ENCODE results near the gene SH2B2.

SH2B2 gene

GRCh38 chr7:102282465-102283362 is 4.0 kb upstream of the SH2B2 start:
- H3K4me3 ChIP-seq (ENCODE audit: low read depth, low read length), result no peak overlapping the region
- TF ChIP-seq, protein P1, sequence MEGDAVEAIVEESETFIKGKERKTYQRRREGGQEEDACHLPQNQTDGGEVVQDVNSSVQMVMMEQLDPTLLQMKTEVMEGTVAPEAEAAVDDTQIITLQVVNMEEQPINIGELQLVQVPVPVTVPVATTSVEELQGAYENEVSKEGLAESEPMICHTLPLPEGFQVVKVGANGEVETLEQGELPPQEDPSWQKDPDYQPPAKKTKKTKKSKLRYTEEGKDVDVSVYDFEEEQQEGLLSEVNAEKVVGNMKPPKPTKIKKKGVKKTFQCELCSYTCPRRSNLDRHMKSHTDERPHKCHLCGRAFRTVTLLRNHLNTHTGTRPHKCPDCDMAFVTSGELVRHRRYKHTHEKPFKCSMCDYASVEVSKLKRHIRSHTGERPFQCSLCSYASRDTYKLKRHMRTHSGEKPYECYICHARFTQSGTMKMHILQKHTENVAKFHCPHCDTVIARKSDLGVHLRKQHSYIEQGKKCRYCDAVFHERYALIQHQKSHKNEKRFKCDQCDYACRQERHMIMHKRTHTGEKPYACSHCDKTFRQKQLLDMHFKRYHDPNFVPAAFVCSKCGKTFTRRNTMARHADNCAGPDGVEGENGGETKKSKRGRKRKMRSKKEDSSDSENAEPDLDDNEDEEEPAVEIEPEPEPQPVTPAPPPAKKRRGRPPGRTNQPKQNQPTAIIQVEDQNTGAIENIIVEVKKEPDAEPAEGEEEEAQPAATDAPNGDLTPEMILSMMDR (conservative IDR thresholded peaks at IDR 0.05; ENCODE audit: low read depth, low read length), result no peak
- DNase-seq (ENCODE audit: low read depth), result no peak

DNA sequence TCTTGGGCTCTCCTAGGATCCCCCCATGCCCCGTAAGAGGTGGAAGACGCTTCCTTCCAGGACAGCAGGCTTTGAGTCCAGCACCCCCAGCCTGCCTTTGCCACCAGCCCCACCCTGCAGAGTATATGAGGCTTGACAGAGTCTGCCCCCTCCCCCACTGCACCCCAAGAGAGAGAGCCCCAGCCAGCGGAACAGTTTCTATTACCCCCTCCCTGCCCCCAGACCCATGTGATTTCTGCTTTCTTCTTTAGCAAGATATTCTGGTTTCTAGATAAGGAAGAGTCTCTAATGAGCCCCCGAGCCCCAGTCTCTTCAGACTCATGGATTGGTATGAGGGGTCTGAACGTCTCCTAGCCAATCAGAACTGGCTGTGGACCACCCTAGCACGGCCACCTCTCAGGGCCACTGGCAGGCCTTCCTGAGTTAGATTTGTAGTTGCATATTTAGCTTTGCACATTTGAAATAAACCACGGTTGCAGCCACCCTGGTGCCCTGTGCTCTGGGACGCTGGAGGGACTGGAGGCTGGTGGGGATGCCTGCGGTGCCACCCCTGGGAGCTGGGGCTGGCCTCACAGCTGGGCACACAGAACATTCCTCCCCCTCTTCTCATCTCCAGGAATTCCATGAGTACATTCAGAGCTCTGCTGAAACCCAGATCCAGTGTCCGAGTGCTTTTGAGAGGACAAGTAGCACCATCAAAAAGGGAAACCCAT is 3.0 kb upstream of the SH2B2 start:
- no peak for DNase-seq (ENCODE audit: low read depth)
- TF ChIP-seq, protein P1 (conservative IDR thresholded peaks at IDR 0.05; ENCODE audit: low read depth, low read length), result no peak

GRCh38 chr7:102284399-102284798 is 2.3 kb upstream of the SH2B2 start:
- H3K4me3 ChIP-seq (ENCODE audit: low read depth, low read length), result no peak overlapping the region
- TF ChIP-seq, protein P1 (conservative IDR thresholded peaks at IDR 0.05; ENCODE audit: low read depth, low read length), result no peak
- DNase-seq (ENCODE audit: low read depth), result no peak

More for the DNA sequence above, 3.0 kb upstream of the SH2B2 start:
- H3K4me3 ChIP-seq (ENCODE audit: low read depth, low read length), result no peak overlapping the region

- no peak for DNase-seq (ENCODE audit: low read depth)
- H3K4me3 ChIP-seq (ENCODE audit: low read depth, low read length), result no peak overlapping the region
- TF ChIP-seq, protein P1 (conservative IDR thresholded peaks at IDR 0.05; ENCODE audit: low read depth, low read length), result no peak
These were observed 1.7 kb upstream of the SH2B2 start for GRCh38 chr7:102284891-102285539.

DNA sequence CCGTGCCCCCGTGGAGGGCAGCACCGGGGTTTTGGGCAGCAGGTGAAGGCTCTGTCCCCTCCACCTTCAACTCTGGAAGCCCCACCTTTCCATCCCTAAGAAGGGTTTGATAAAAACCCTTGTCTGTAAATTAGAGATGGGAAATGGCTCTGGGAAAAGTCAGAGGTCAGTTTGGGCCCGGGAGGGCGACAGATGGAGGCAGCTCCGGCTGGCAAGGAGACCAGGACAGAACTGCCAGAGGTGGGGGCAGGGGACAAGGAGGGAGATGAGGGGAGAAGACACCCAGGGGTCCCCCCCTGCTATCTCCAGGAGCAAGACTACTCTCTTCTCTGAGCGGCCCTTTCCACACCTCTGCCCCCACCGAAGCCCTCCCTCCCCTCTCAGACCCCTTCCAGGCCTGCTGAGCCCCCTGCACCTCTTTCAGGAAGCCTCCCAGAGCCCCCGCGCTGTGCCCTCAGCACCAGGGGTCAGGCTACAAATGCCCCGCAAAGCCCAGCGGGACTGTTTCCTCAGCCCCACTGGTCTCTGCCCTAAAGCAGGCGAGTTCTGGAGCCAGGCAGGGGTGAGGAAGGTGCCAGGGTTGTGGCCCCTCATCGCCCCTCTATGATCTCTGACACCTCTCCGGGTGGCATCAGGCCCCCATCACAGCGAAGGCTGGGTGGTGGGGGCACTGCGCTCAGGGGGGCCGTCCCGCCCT is 980 bp upstream of the SH2B2 start:
- TF ChIP-seq, protein P1 (conservative IDR thresholded peaks at IDR 0.05; ENCODE audit: low read depth, low read length), result no peak
- no peak for DNase-seq (ENCODE audit: low read depth)
- H3K4me3 ChIP-seq (ENCODE audit: low read depth, low read length), result peak overlapping the region; percentile 63

DNA sequence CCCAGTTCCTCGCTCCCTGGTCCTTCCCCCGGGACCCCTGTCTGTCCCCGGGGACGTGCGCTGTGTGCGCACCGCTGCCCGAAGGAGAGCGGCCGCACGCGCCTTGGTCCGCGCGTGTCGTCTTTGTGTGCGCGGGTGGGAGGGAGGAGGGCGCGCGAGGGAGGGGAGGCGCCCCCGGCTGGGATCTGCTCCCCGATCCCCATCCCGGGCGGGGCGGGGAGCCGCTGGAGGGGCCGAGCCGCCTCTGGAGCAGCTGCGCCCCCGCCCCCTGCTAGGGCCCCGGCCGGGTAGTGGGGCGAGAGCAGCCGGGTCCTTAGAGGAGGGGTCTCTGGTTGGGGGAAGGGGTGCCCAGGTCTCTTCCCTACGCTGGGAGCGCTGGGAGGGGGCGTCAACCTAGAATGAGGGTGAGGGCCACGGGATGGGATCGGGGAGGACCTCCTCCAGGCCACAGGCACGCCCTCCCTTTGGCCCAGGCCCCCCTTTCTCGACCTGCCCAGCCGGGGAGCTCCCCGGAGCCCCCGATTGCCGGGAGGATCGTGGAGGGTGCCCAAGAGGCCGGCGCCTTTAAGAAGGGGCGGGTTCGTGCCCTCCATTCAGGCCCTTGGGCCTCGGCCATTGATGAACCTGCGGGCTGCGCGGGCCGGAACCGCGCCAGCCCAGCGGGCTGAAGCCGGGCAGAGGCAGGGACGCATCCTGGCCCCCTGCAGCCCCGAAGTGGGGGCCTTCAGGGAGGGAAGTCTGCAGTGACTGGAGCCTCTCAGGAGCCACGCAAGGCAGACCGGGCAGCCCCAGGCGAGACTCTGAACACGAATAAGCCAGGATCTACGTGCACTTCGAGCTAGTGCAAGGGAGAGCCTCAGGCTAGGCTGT is 678 bp downstream of the SH2B2 start:
- TF ChIP-seq, protein P1 (conservative IDR thresholded peaks at IDR 0.05; ENCODE audit: low read depth, low read length), result no peak
- peak; percentile 29 for DNase-seq (ENCODE audit: low read depth)

More for the DNA sequence above, 678 bp downstream of the SH2B2 start:
- peak overlapping the region; percentile 66 for H3K4me3 ChIP-seq (ENCODE audit: low read depth, low read length)
